Ramos (cell line): ENCODE measurements around the gene TMOD3.
"Not testable (repeated sequence)": the region's sequence is repeated elsewhere in the genome, so short reads cannot be mapped to it uniquely, and the experiment has no call there.

ENCODE experiments used
- in situ Hi-C: fragments of 300-500 bp; cut with MboI; formaldehyde crosslinking; loops from one replicate; pipeline ENCODE4 v1.14.3; 2022; ENCODE audit warnings: low sequenced_read_pairs; ENCODE audit not compliant: unreplicated experiment

TMOD3 gene

GRCh38 chr15:51861557-51862359, 32.3 kb downstream of the TMOD3 start:
- in situ Hi-C loops: no loop called here

- in situ Hi-C loops: no loop called here
These were observed 33.7 kb downstream of the TMOD3 start for GRCh38 chr15:51863131-51863530.

- in situ Hi-C loops: no loop called here
These were observed 35.1 kb downstream of the TMOD3 start for GRCh38 chr15:51864408-51865056.

GRCh38 chr15:51865317-51865716, 35.9 kb downstream of the TMOD3 start:
- in situ Hi-C loops: no loop called here

GRCh38 chr15:51866161-51866560, 36.7 kb downstream of the TMOD3 start:
- in situ Hi-C loops: no loop called here

- in situ Hi-C loops: no loop called here
These were observed 37.3 kb downstream of the TMOD3 start for GRCh38 chr15:51866751-51867150.

- in situ Hi-C loops: no loop called here
These were observed 39.6 kb downstream of the TMOD3 start for GRCh38 chr15:51869060-51869421.

GRCh38 chr15:51870774-51871173, 41.3 kb downstream of the TMOD3 start:
- in situ Hi-C loops: no loop called here

GRCh38 chr15:51874751-51875644, 45.5 kb downstream of the TMOD3 start:
- in situ Hi-C loops: no loop called here

- in situ Hi-C loops: no loop called here
These were observed 46.7 kb downstream of the TMOD3 start for GRCh38 chr15:51876169-51876568.

GRCh38 chr15:51878446-51879386, 49.3 kb downstream of the TMOD3 start:
- in situ Hi-C loops: no loop called here

GRCh38 chr15:51879555-51879954, 50.1 kb downstream of the TMOD3 start:
- in situ Hi-C loops: no loop called here

GRCh38 chr15:51883271-51883837, 53.9 kb downstream of the TMOD3 start:
- in situ Hi-C loops: no loop called here

GRCh38 chr15:51884041-51884440, 54.6 kb downstream of the TMOD3 start:
- in situ Hi-C loops: no loop called here

- in situ Hi-C loops: no loop called here
These were observed 55.2 kb downstream of the TMOD3 start for GRCh38 chr15:51884517-51885236.

GRCh38 chr15:51885758-51886157, 56.3 kb downstream of the TMOD3 start:
- in situ Hi-C loops: not testable (repeated sequence)

GRCh38 chr15:51887887-51888592, 58.6 kb downstream of the TMOD3 start:
- in situ Hi-C loops: no loop called here

GRCh38 chr15:51888593-51889195, 59.2 kb downstream of the TMOD3 start:
- in situ Hi-C loops: no loop called here
